OCI-LY1 (cell line): ENCODE results near the gene ATP6V0A1.

Experiments
- H2AFZ ChIP-seq: fragments of 200-600 bp; sonication (generic), shearing (Covaris generic); 2 replicates; pipeline ENCODE4 v1.6.0; 2014; ENCODE audit warnings: antibody characterized with exemption, mild to moderate bottlenecking, low read length
- H3F3A ChIP-seq: fragments of 200-600 bp; sonication (generic), shearing (Covaris generic); 2 replicates; pipeline ENCODE4 v1.6.0; 2014; ENCODE audit warnings: mild to moderate bottlenecking, antibody characterized with exemption, low read length, moderate library complexity; ENCODE audit not compliant: insufficient read depth
- H3K27ac ChIP-seq: fragments of 200-600 bp; sonication (generic); 2 replicates; pipeline ENCODE4 v1.5.1; 2014; ENCODE audit warnings: low read length, mixed run types, mild to moderate bottlenecking, low read depth; ENCODE audit not compliant: poor library complexity, severe bottlenecking
- H3K27me3 ChIP-seq: fragments of 200-600 bp; sonication (generic); 2 replicates; pipeline ENCODE4 v1.6.0; 2014; ENCODE audit warnings: antibody characterized with exemption, mild to moderate bottlenecking, low read length, moderate library complexity; ENCODE audit not compliant: insufficient read depth
- H3K36me3 ChIP-seq: fragments of 200-600 bp; sonication (generic); 2 replicates; pipeline ENCODE4 v1.6.1; 2014; ENCODE audit warnings: mild to moderate bottlenecking, antibody characterized with exemption, low read length, moderate library complexity, mixed read lengths; ENCODE audit not compliant: insufficient read depth
- H3K4me1 ChIP-seq: fragments of 200-600 bp; sonication (generic); 2 replicates; pipeline ENCODE4 v1.5.1; 2014; ENCODE audit warnings: mild to moderate bottlenecking, low read length, moderate library complexity; ENCODE audit not compliant: insufficient read depth, severe bottlenecking
- H3K4me2 ChIP-seq: fragments of 200-600 bp; sonication (generic), shearing (Covaris generic); 2 replicates; pipeline ENCODE4 v1.6.1; 2014; ENCODE audit warnings: low read length
- H3K4me3 ChIP-seq: fragments of 200-600 bp; sonication (generic); 2 replicates; pipeline ENCODE4 v1.5.1; 2014; ENCODE audit warnings: low read length, low read depth, mild to moderate bottlenecking, mixed read lengths; ENCODE audit not compliant: poor library complexity, severe bottlenecking
- H3K79me2 ChIP-seq: fragments of 200-600 bp; shearing (Covaris generic); 2 replicates; pipeline ENCODE4 v1.6.1; 2016; ENCODE audit warnings: mixed run types, low read length, mixed read lengths; ENCODE audit not compliant: insufficient read depth
- H3K9ac ChIP-seq: fragments of 200-600 bp; sonication (generic), shearing (Covaris generic); 2 replicates; pipeline ENCODE4 v1.6.1; 2014; ENCODE audit warnings: mild to moderate bottlenecking, low read length, mixed read lengths
- H3K9me2 ChIP-seq: fragments of 200-600 bp; sonication (generic), shearing (Covaris generic); 2 replicates; pipeline ENCODE4 v1.6.1; 2014; ENCODE audit warnings: low read depth, mild to moderate bottlenecking, low read length, mixed read lengths
- H3K9me3 ChIP-seq: fragments of 200-600 bp; shearing (Covaris generic); 2 replicates; pipeline ENCODE4 v1.6.1; 2014; ENCODE audit warnings: low read length, mixed read lengths
- H4K20me1 ChIP-seq: fragments of 200-600 bp; sonication (generic), shearing (Covaris generic); 2 replicates; pipeline ENCODE4 v1.6.0; 2016; ENCODE audit warnings: mild to moderate bottlenecking, low read length; ENCODE audit not compliant: insufficient read depth
- EZH2 ChIP-seq: fragments of 200-600 bp; sonication (generic), shearing (Covaris generic); IDR thresholded peaks from 2 replicates; pipeline ENCODE4 v1.8.0; 2017; ENCODE audit warnings: borderline replicate concordance, mixed run types, mild to moderate bottlenecking, antibody characterized with exemption, low read length, moderate library complexity, mixed read lengths
- TF ChIP-seq, protein P1 (sequence below): fragments of 200-600 bp; sonication (generic), shearing (Covaris generic); IDR thresholded peaks from 2 replicates; pipeline ENCODE4 v1.5.1; 2017; ENCODE audit warnings: mild to moderate bottlenecking, antibody characterized with exemption, low read length, moderate library complexity, mixed read lengths

The ATP6V0A1 gene

GRCh38 chr17:42507671-42508070 is 49.0 kb downstream of the ATP6V0A1 start:
- Histone ChIP-seq H3K9me3 (no peaks in the 10 kb centered on the region), H3K27ac (no peak overlapping the region), H2AFZ (no peak overlapping the region), H3K4me1 (no peaks in the 10 kb centered on the region), H3K79me2 (no peaks in the 10 kb centered on the region), H3K9me2 (no peaks in the 10 kb centered on the region), H3K36me3 (peaks cover 13% of the 10 kb centered on the region), H3K27me3 (no peaks in the 10 kb centered on the region), H4K20me1 (no peaks in the 10 kb centered on the region), H3K4me2 (no peak overlapping the region), H3K4me3 (no peak overlapping the region), H3F3A (no peaks in the 10 kb centered on the region), H3K9ac (no peak overlapping the region)
- TF ChIP-seq, protein P1, sequence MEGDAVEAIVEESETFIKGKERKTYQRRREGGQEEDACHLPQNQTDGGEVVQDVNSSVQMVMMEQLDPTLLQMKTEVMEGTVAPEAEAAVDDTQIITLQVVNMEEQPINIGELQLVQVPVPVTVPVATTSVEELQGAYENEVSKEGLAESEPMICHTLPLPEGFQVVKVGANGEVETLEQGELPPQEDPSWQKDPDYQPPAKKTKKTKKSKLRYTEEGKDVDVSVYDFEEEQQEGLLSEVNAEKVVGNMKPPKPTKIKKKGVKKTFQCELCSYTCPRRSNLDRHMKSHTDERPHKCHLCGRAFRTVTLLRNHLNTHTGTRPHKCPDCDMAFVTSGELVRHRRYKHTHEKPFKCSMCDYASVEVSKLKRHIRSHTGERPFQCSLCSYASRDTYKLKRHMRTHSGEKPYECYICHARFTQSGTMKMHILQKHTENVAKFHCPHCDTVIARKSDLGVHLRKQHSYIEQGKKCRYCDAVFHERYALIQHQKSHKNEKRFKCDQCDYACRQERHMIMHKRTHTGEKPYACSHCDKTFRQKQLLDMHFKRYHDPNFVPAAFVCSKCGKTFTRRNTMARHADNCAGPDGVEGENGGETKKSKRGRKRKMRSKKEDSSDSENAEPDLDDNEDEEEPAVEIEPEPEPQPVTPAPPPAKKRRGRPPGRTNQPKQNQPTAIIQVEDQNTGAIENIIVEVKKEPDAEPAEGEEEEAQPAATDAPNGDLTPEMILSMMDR, result no peak
- no peak for TF ChIP-seq EZH2

GRCh38 chr17:42508426-42509165 is 49.9 kb downstream of the ATP6V0A1 start:
- no peaks in the 10 kb centered on the region for H3K9me2 ChIP-seq
- H3K9me3 ChIP-seq, result no peaks in the 10 kb centered on the region
- peaks cover 5% of the 10 kb centered on the region; the same call in 1 of the 2 replicates for H3K36me3 ChIP-seq
- H4K20me1 ChIP-seq, result no peaks in the 10 kb centered on the region
- H3K4me2 ChIP-seq, result no peak overlapping the region
- no peaks in the 10 kb centered on the region for H3K4me1 ChIP-seq
- H3K4me3 ChIP-seq, result no peak overlapping the region
- H3F3A ChIP-seq, result no peaks in the 10 kb centered on the region
- H3K79me2 ChIP-seq, result no peaks in the 10 kb centered on the region
- H2AFZ ChIP-seq, result no peak overlapping the region
- H3K27me3 ChIP-seq, result no peaks in the 10 kb centered on the region
- H3K9ac ChIP-seq, result no peak overlapping the region
- TF ChIP-seq EZH2, result no peak
- TF ChIP-seq, protein P1, result no peak
- H3K27ac ChIP-seq, result no peak overlapping the region

DNA sequence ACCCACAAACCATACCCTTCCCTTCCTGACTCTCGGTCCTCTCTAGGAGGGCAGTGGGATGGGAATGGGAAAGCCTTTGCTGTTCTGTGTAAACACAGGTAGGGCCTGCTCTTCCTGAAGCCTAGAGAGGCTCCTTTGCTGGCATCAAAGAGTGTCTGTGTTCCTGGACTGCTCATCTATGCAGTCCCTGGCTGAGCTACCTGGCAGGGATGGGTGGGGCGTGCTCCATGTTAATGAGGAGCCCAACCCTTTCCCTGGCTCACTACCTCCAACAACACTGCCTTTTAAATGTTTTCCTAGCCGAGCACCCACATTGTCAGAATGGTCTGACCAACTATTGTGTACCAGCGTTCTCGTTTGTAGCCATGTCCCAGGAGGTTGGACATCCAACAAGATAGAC is 50.7 kb downstream of the ATP6V0A1 start:
- Histone ChIP-seq H3F3A (no peaks in the 10 kb centered on the region), H3K79me2 (no peaks in the 10 kb centered on the region), H3K27me3 (no peaks in the 10 kb centered on the region), H3K9me3 (no peaks in the 10 kb centered on the region), H2AFZ (no peak overlapping the region), H3K9ac (no peak overlapping the region), H3K27ac (no peak overlapping the region), H3K9me2 (no peaks in the 10 kb centered on the region), H3K4me1 (no peaks in the 10 kb centered on the region), H3K4me2 (no peak overlapping the region), H3K36me3 (peaks cover 5% of the 10 kb centered on the region; the same call in 1 of the 2 replicates), H3K4me3 (no peak overlapping the region), H4K20me1 (no peaks in the 10 kb centered on the region)
- TF ChIP-seq, protein P1, result no peak
- no peak for TF ChIP-seq EZH2
